ENCODE measurements around the gene PSAP.

- no peak for TF ChIP-seq EZH2 (IDR thresholded peaks at IDR 0.05)
- TF ChIP-seq POLR2AphosphoS5 (IDR thresholded peaks at IDR 0.05; ENCODE audit: borderline replicate concordance, low read depth, low read length), result no peak
These were observed 70.3 kb downstream of the PSAP start for GRCh38 chr10:71780719-71781118.
